Pancreas (tissue), 10 donors: Measurements from ENCODE around the gene MMAB. TPM values are rescaled to one million over a fixed set of nuclear protein-coding genes. Genes with fewer than 3 reads are reported as not detected.

Experiments
- ATAC-seq, 4 donors: fragments of 200-7000 bp; cut with Tn5 transposase; one replicate each; pipeline versions ENCODE4 v1.8.0 to v1.9.1; 2020; ENCODE audit warnings: mild to moderate bottlenecking in 4 of 4, moderate library complexity in 4 of 4
- DNase-seq, 6 donors: peaks; one replicate each; pipeline ENCODE4 v3.0.0-alpha.2; 2020
- FAIRE-seq: peaks from 2 replicates; lab custom pipeline; 2012; peaks lifted over from hg19 to GRCh38; lab: Jason Lieb, UNC
- H3K27ac ChIP-seq, 4 donors: fragments of 200-600 bp; sonication (generic); 1 replicate in 3 of 4; 2 replicates in 1 of 4; pipeline versions ENCODE4 v1.5.0 to v1.8.0; 2020
- H3K27me3 ChIP-seq, 4 donors: fragments of 200-600 bp; one replicate each; pipeline ENCODE4 v1.8.0; 2021
- H3K36me3 ChIP-seq, 3 donors: fragments of 200-600 bp; sonication (generic) in 1 of 3; one replicate each; pipeline versions ENCODE4 v1.5.0 to v1.8.0; 2020 to 2021
- H3K4me1 ChIP-seq, 3 donors: fragments of 200-600 bp; one replicate each; pipeline ENCODE4 v1.8.0; 2021
- H3K4me3 ChIP-seq, 4 donors: fragments of 200-600 bp; sonication (generic) in 2 of 4; one replicate each; pipeline versions ENCODE4 v1.5.0 to v1.8.0; 2020 to 2021
- H3K9me3 ChIP-seq, 4 donors: fragments of 200-600 bp; one replicate each; pipeline ENCODE4 v1.8.0; 2021
- WGBS, 2 donors: extraction: QIAGEN DNeasy Blood & Tissue Kit; methylation state at CpG; one replicate each; pipeline ENCODE4 v1.1.7; 2013; 5-methylcytosine and 5-hydroxymethylcytosine counted together
- intact Hi-C, 3 donors: fragments of 100-400 bp; cut with DNase I; formaldehyde crosslinking; loops; one replicate each; pipeline versions ENCODE4 v1.11.1 to v1.14.2; 2022
- polyA plus RNA-seq, 2 donors: library from polyadenylated mRNA; stranded (reverse); fragments of 200-250 nt; gene quantifications; one replicate each; pipeline ENCODE4 v1.2.3, GENCODE V29; 2013
- total RNA-seq, 6 donors: library from RNA; stranded (reverse); fragmentation: NEBNext Ultra II Directional in 4 of 6; extraction: Animal tissue kit (Norgen Biotek cat#: 25700) in 4 of 6; gene quantifications; one replicate each; pipeline versions ENCODE4 v1.2.1 to v1.2.4, GENCODE V29; 2021 to 2023
- TF ChIP-seq, protein P1 (sequence below), 4 donors: fragments of 200-600 bp; sonication (generic) in 3 of 4; IDR thresholded peaks; one replicate each; pipeline versions ENCODE4 v1.5.0 to v1.8.0; 2021; ENCODE audit warnings: antibody characterized with exemption in 4 of 4
- donor health status: healthy with polysubstance abuse.
- donor health status: DM: no; HTN: no; CAD: no; lungs with moderate emphysema.
- donor health status: DM: no; HTN: no; CAD: no.
- donor health status: control.
- donor health status: control.
- donor health status: Bipolar disorder and iron deficiency.
- donor health status: DM: yes; HTN: yes; CAD: no.
- donor health status: DM: no; HTN: no; CAD: no.
- donor health status: DM: no; HTN: no; CAD: no.
- donor health status: DM: yes; HTN: yes; CAD: no.

Gene MMAB
- total and polyA plus RNA-seq, 8 donors, result 15.6 to 40.6 (median 21.0) TPM

GRCh38 chr12:109573914-109574244 is 575 bp upstream of the MMAB start:
- H3K9me3 ChIP-seq, result no peaks in the 10 kb centered on the region
- H3K27me3 ChIP-seq, result no peaks in the 10 kb centered on the region
- H3K36me3 ChIP-seq, result peaks cover 0 to 12% (median 0%) of the 10 kb centered on the region in 3 donors
- FAIRE-seq, result no peak
- 0 to 1% methylated on average over 13 of the region's 13 CpGs for WGBS, 2 donors
- intact Hi-C loops, result no loop called here
- ATAC-seq, result no peak
- no peak for DNase-seq
- H3K4me3 ChIP-seq, result peak overlapping the region; percentile 61 to 88 (median 74)
- TF ChIP-seq, protein P1, sequence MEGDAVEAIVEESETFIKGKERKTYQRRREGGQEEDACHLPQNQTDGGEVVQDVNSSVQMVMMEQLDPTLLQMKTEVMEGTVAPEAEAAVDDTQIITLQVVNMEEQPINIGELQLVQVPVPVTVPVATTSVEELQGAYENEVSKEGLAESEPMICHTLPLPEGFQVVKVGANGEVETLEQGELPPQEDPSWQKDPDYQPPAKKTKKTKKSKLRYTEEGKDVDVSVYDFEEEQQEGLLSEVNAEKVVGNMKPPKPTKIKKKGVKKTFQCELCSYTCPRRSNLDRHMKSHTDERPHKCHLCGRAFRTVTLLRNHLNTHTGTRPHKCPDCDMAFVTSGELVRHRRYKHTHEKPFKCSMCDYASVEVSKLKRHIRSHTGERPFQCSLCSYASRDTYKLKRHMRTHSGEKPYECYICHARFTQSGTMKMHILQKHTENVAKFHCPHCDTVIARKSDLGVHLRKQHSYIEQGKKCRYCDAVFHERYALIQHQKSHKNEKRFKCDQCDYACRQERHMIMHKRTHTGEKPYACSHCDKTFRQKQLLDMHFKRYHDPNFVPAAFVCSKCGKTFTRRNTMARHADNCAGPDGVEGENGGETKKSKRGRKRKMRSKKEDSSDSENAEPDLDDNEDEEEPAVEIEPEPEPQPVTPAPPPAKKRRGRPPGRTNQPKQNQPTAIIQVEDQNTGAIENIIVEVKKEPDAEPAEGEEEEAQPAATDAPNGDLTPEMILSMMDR (IDR thresholded peaks at IDR 0.05), result no peak
- H3K27ac ChIP-seq, result peak overlapping the region in 1 of 4 donors; percentile 84
- H3K4me1 ChIP-seq, result peaks cover 0 to 15% (median 7%) of the 10 kb centered on the region in 3 donors

DNA sequence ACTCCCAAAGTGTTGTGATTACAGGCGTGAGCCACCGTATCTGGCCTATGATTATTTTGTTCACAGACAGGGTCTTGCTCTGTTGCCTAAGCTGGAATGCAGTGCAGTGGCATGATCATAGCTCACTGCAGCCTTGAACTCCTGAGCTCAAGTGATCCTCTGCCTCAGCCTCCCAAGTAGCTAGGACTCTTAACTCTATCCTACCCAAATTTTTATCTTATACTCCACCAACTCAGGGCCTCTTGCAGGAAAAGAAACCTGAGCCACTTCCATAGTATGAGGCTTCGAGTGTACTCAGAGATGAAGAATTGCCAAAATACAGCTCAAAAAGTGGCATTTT is 828 bp downstream of the MMAB start:
- Histone ChIP-seq H3K4me1 (peaks cover 0 to 15% (median 7%) of the 10 kb centered on the region in 3 donors), H3K4me3 (peak overlapping the region in 3 of 4 donors; percentile 63 to 88 (median 84)), H3K36me3 (peaks cover 0 to 19% (median 8%) of the 10 kb centered on the region in 3 donors), H3K9me3 (no peaks in the 10 kb centered on the region), H3K27ac (no peak overlapping the region), H3K27me3 (no peaks in the 10 kb centered on the region)
- FAIRE-seq (no peak), DNase-seq (no peak), ATAC-seq (no peak)
- intact Hi-C loops, result no loop called here
- TF ChIP-seq, protein P1 (IDR thresholded peaks at IDR 0.05), result no peak
- WGBS, 2 donors, result 42 to 52% methylated on average over 3 of the region's 3 CpGs

DNA sequence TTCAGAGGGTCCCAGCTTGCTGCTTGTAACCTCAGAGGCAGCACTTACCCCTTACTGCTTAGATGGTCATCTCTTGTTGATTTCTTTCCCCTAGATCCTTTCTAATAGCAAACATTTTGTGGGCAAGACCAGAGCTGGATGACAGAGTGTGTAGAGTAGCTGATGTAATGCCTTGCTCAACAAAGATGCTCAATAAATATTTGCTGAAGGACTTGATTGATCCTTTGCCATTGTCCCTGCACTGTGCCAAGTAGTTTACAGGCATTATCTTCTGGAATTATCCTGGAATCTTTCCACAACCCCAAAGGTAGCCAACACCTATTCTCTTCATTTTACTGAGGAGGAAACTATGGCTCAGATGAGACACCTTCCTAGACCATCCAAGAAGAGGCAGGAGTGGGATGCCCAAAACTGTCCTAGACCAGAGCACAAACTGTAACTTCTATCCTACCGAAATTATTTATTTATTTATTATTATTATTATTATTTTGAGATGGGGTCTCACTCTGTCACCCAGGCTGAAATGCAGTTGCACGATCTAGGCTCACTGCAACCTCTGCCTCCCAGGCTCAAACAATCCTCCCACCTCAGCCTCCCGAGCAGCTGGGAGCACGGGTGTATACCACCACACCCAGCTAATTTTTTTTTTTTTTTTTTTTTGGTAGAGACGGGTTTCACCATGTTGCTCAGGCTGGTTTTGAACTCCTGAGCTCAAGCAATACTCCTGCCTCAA is 1.4 kb downstream of the MMAB start:
- H3K36me3 ChIP-seq, result peaks cover 0 to 19% (median 9%) of the 10 kb centered on the region in 3 donors
- 85 to 88% methylated on average over 5 of the region's 5 CpGs for WGBS, 2 donors
- H3K4me3 ChIP-seq, result peak overlapping the region in 1 of 4 donors; percentile 63
- FAIRE-seq, result no peak
- H3K9me3 ChIP-seq, result no peaks in the 10 kb centered on the region
- no peaks in the 10 kb centered on the region for H3K27me3 ChIP-seq
- peaks cover 0 to 15% (median 7%) of the 10 kb centered on the region in 3 donors for H3K4me1 ChIP-seq
- no peak for DNase-seq
- TF ChIP-seq, protein P1 (IDR thresholded peaks at IDR 0.05), result no peak
- intact Hi-C loops, result no loop called here
- H3K27ac ChIP-seq, result no peak overlapping the region
- no peak for ATAC-seq

DNA sequence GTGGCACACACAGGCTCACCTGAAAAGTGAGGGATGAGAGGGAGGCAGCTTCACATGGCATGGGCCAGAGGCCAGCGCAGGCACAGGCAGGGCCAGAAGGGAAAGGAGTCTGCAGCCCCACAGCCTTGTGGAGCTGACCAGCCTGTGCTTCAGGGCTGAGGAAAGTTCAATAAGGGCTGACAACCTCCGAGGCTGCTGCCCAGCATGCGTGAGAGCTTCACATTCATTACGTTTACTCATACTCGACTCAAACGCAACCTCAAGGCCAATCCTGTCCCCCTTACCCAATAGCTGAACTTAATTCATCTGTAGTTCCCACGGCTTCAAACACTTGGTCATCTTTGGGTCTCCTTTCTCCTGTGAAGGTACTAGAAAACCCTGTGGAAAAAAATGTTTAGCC is 4.8 kb downstream of the MMAB start:
- FAIRE-seq (no peak), ATAC-seq (no peak), DNase-seq (no peak)
- Histone ChIP-seq H3K9me3 (no peaks in the 10 kb centered on the region), H3K4me3 (no peak overlapping the region), H3K27ac (no peak overlapping the region), H3K36me3 (peaks cover 0 to 23% (median 14%) of the 10 kb centered on the region in 3 donors), H3K4me1 (peaks cover 0 to 9% (median 0%) of the 10 kb centered on the region in 3 donors), H3K27me3 (no peaks in the 10 kb centered on the region)
- 71 to 73% methylated on average over 7 of the region's 7 CpGs for WGBS, 2 donors
- intact Hi-C loops, result no loop called here
- TF ChIP-seq, protein P1 (IDR thresholded peaks at IDR 0.05), result no peak

DNA sequence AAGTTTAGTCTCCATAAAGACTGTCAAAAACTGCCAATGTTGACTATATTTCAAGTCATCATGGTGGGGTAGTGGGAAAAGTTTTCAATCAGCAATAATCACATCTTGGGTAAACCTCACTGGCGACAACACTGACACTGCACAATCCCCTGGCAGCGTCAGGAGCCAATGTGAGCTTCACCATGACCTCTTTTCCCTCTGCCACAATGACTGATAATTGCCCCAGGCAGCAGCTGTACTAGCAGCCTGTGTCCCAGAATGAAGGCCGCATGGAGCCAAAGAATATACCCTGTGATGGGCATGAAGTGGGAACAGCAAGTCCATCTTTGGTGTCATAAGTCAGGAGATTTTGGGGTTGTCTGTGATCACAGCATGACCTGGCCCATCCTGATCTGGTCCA is 5.3 kb downstream of the MMAB start:
- FAIRE-seq (no peak), DNase-seq (no peak), ATAC-seq (no peak)
- H3K27me3 ChIP-seq, result no peaks in the 10 kb centered on the region
- H3K4me1 ChIP-seq, result peaks cover 0 to 9% (median 0%) of the 10 kb centered on the region in 3 donors
- intact Hi-C loops, result no loop called here
- no peaks in the 10 kb centered on the region for H3K9me3 ChIP-seq
- TF ChIP-seq, protein P1 (IDR thresholded peaks at IDR 0.05), result no peak
- 82 to 83% methylated on average over 3 of the region's 3 CpGs for WGBS, 2 donors
- no peak overlapping the region for H3K27ac ChIP-seq
- H3K4me3 ChIP-seq, result no peak overlapping the region
- H3K36me3 ChIP-seq, result peaks cover 0 to 23% (median 14%) of the 10 kb centered on the region in 3 donors
